NCI-H1105 (cell line): Measurements from ENCODE around the gene UGT1A6.
"Not testable (repeated sequence)": the region's sequence is repeated elsewhere in the genome, so short reads cannot be mapped to it uniquely, and the experiment has no call there.

Experiments
- DNase-seq: peaks from one replicate; lab custom pipeline; 2025; lab: John Stamatoyannopoulos, UW

Gene UGT1A6

GRCh38 chr2:233692648-233693047 is at the start of gene UGT1A6:
TSS of gene UGT1A6 (plus strand) at chr2:233692890. CDS start at chr2:233693005, 115 bp downstream.
- DNase-seq, result no peak

GRCh38 chr2:233643128-233643527 is 49.6 kb upstream of the UGT1A6 start:
- DNase-seq, result no peak

GRCh38 chr2:233646033-233646432 is 46.7 kb upstream of the UGT1A6 start:
- not testable (repeated sequence) for DNase-seq

GRCh38 chr2:233650981-233651380 is 41.7 kb upstream of the UGT1A6 start:
- DNase-seq, result no peak

- DNase-seq, result no peak
Observed at GRCh38 chr2:233651430-233651829, 41.3 kb upstream of the UGT1A6 start.

- no peak for DNase-seq
Observed at GRCh38 chr2:233654501-233654900, 38.2 kb upstream of the UGT1A6 start.

GRCh38 chr2:233655043-233655442 is 37.6 kb upstream of the UGT1A6 start:
- DNase-seq, result no peak

GRCh38 chr2:233655943-233656342 is 36.7 kb upstream of the UGT1A6 start:
- not testable (repeated sequence) for DNase-seq

GRCh38 chr2:233656443-233656842 is 36.2 kb upstream of the UGT1A6 start:
- DNase-seq, result no peak

GRCh38 chr2:233658610-233659009 is 34.1 kb upstream of the UGT1A6 start:
- DNase-seq, result no peak

GRCh38 chr2:233663911-233664310 is 28.8 kb upstream of the UGT1A6 start:
- DNase-seq, result no peak

GRCh38 chr2:233668605-233669260 is 24.0 kb upstream of the UGT1A6 start:
- DNase-seq, result no peak

- no peak for DNase-seq
Observed at GRCh38 chr2:233671290-233672161, 21.2 kb upstream of the UGT1A6 start, which contains the start of gene UGT1A9. TSS of gene UGT1A9 (plus strand) at chr2:233671898. CDS start at chr2:233671935, 37 bp downstream.

- DNase-seq, result no peak
Observed at GRCh38 chr2:233672886-233673285, 19.8 kb upstream of the UGT1A6 start.

GRCh38 chr2:233673896-233674295 is 18.8 kb upstream of the UGT1A6 start:
- DNase-seq, result no peak

- DNase-seq, result no peak
Observed at GRCh38 chr2:233674314-233674713, 18.4 kb upstream of the UGT1A6 start.

GRCh38 chr2:233674995-233675394 is 17.7 kb upstream of the UGT1A6 start:
- peak; percentile 4 for DNase-seq

GRCh38 chr2:233676046-233676445 is 16.6 kb upstream of the UGT1A6 start:
- no peak for DNase-seq

GRCh38 chr2:233679196-233679595 is 13.5 kb upstream of the UGT1A6 start:
- DNase-seq, result no peak

- DNase-seq, result no peak
Observed at GRCh38 chr2:233680361-233681045, 12.2 kb upstream of the UGT1A6 start.

- no peak for DNase-seq
Observed at GRCh38 chr2:233681521-233682099, 11.1 kb upstream of the UGT1A6 start, which contains the start of gene UGT1A7. TSS of gene UGT1A7 (plus strand) at chr2:233681901. CDS start at chr2:233681938, 37 bp downstream.

- no peak for DNase-seq
Observed at GRCh38 chr2:233684640-233685039, 8.1 kb upstream of the UGT1A6 start.
